ENCODE measurements around the gene MTHFD2L. TPM values are rescaled to one million over a fixed set of nuclear protein-coding genes. Genes with fewer than 3 reads are reported as not detected.

Gene MTHFD2L
- total and polyA plus RNA-seq, 9 donors = 5.8 to 19.3 (median 13.5) TPM

GRCh38 chr4:74188912-74189311 lies 31.0 kb downstream of the MTHFD2L start:
- Histone ChIP-seq H3K27ac (no peak overlapping the region), H3K4me3 (no peak overlapping the region), H3K4me1 (ENCODE audit: insufficient read depth) (no peaks in the 10 kb centered on the region), H3K9me3 (no peaks in the 10 kb centered on the region), H3K36me3 (no peaks in the 10 kb centered on the region), H3K27me3 (no peaks in the 10 kb centered on the region)
- no peak for DNase-seq
- no peak for TF ChIP-seq EP300 (IDR thresholded peaks at IDR 0.05)
- TF ChIP-seq, protein P1, sequence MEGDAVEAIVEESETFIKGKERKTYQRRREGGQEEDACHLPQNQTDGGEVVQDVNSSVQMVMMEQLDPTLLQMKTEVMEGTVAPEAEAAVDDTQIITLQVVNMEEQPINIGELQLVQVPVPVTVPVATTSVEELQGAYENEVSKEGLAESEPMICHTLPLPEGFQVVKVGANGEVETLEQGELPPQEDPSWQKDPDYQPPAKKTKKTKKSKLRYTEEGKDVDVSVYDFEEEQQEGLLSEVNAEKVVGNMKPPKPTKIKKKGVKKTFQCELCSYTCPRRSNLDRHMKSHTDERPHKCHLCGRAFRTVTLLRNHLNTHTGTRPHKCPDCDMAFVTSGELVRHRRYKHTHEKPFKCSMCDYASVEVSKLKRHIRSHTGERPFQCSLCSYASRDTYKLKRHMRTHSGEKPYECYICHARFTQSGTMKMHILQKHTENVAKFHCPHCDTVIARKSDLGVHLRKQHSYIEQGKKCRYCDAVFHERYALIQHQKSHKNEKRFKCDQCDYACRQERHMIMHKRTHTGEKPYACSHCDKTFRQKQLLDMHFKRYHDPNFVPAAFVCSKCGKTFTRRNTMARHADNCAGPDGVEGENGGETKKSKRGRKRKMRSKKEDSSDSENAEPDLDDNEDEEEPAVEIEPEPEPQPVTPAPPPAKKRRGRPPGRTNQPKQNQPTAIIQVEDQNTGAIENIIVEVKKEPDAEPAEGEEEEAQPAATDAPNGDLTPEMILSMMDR (IDR thresholded peaks at IDR 0.05) = no peak
- TF ChIP-seq POLR2A (IDR thresholded peaks at IDR 0.05) = no peak
- 63 to 69% (median 65%) methylated on average over 2 of the region's 2 CpGs for WGBS, 3 donors
- intact Hi-C loops (cut with DNase I) = no loop called here

DNA sequence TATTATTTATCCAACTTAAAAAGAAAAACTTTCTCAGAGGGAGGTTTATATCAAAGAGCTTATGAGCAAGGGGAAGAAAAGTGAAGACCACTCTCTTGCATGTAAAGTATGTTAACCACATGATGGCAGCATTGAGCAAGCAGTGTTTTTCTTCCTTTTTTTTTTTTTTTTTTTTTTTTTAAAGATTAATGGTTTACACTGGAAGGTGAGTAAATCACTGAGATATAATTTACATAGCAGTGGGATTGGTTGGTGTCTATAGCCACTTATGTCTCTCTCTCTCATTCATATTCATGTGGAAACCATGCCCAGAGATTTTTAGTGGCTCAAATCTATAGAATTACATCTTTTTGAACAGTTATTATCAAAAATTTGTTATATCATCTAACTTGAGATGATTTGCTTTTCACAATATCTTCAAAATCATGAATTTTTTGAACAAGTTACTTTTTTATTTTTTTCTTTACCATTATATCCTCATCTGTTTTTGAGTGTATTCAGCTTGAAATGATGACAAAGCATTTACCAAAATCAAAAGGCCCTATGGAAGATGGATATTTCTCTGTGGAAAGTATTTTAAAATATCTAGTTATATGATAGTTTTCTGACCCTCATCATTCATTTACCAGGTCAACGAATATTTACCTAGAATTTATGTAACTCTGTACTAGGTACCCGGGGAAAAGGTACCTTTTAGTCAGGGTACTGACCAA lies 31.6 kb downstream of the MTHFD2L start:
- Histone ChIP-seq H3K4me3 (no peak overlapping the region), H3K27me3 (no peaks in the 10 kb centered on the region), H3K36me3 (no peaks in the 10 kb centered on the region), H3K27ac (no peak overlapping the region), H3K9me3 (no peaks in the 10 kb centered on the region), H3K4me1 (ENCODE audit: insufficient read depth) (no peaks in the 10 kb centered on the region)
- DNase-seq = no peak
- TF ChIP-seq POLR2A (IDR thresholded peaks at IDR 0.05) = no peak
- TF ChIP-seq, protein P1 (IDR thresholded peaks at IDR 0.05) = no peak
- no peak for TF ChIP-seq EP300 (IDR thresholded peaks at IDR 0.05)
- 65 to 73% (median 67%) methylated on average over 2 of the region's 2 CpGs for WGBS, 3 donors
- intact Hi-C loops (cut with DNase I) = no loop called here

DNA sequence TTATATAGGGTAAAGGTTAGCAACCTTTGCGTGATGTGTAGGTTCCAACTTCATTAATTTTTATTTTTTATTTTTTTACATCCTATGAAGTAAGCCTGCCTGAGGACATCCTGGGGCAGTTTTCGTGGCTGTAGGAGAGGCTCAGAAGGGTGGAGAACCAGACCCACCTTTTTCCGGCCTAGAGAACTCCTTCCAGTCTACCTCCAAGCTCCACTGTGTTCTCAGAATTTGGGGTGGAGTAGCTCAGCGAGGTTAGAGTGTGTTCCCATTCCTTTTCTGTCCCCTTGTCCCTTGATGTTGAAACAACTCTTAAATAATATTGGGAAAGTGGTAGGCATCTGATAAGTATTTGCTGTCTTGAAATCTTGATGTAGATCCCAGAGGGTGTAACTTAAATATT lies 32.4 kb downstream of the MTHFD2L start:
- no peak overlapping the region for H3K4me3 ChIP-seq
- TF ChIP-seq EP300 (IDR thresholded peaks at IDR 0.05) (no peak), POLR2A (IDR thresholded peaks at IDR 0.05) (no peak)
- TF ChIP-seq, protein P1 (IDR thresholded peaks at IDR 0.05) = no peak
- H3K9me3 ChIP-seq = no peaks in the 10 kb centered on the region
- intact Hi-C loops (cut with DNase I) = no loop called here
- no peaks in the 10 kb centered on the region for H3K4me1 ChIP-seq (ENCODE audit: insufficient read depth)
- no peaks in the 10 kb centered on the region for H3K36me3 ChIP-seq
- 93 to 97% (median 96%) methylated on average over 4 of the region's 4 CpGs for WGBS, 3 donors
- no peaks in the 10 kb centered on the region for H3K27me3 ChIP-seq
- DNase-seq = no peak
- H3K27ac ChIP-seq = no peak overlapping the region

GRCh38 chr4:74190919-74191397 lies 33.0 kb downstream of the MTHFD2L start:
- WGBS, 3 donors = 67 to 70% (median 68%) methylated on average over 4 of the region's 4 CpGs
- TF ChIP-seq, protein P1 (IDR thresholded peaks at IDR 0.05) = no peak
- TF ChIP-seq POLR2A (IDR thresholded peaks at IDR 0.05) (no peak), EP300 (IDR thresholded peaks at IDR 0.05) (no peak)
- intact Hi-C loops (cut with DNase I) = no loop called here

More at GRCh38 chr4:74190919-74191397, 33.0 kb downstream of the MTHFD2L start:
- DNase-seq = no peak
- H3K4me1 ChIP-seq (ENCODE audit: insufficient read depth) = no peaks in the 10 kb centered on the region
- H3K27ac ChIP-seq = no peak overlapping the region
- H3K27me3 ChIP-seq = no peaks in the 10 kb centered on the region
- no peaks in the 10 kb centered on the region for H3K36me3 ChIP-seq
- no peak overlapping the region for H3K4me3 ChIP-seq
- H3K9me3 ChIP-seq = no peaks in the 10 kb centered on the region
